GM06990 (cell line): Measurements from ENCODE around the gene LARGE1.

Experiments
- DNase-seq: peaks from one replicate; pipeline ENCODE4 v3.0.0-alpha.2; 2011; ENCODE audit not compliant: insufficient read length; ENCODE audit errors: extremely low read depth
- H3K27me3 ChIP-seq: replicated peaks from 2 replicates; pipeline ENCODE4 v1.6.0; 2011; ENCODE audit warnings: low read length; ENCODE audit not compliant: control insufficient read depth, insufficient read depth
- H3K36me3 ChIP-seq: 2 replicates; pipeline ENCODE4 v1.5.1; 2011; ENCODE audit warnings: low read length; ENCODE audit not compliant: control insufficient read depth, insufficient read depth
- H3K4me3 ChIP-seq: replicated peaks from 2 replicates; pipeline ENCODE4 v1.5.1; 2011; ENCODE audit warnings: low read depth, mild to moderate bottlenecking, control low read depth, low read length
- TF ChIP-seq, protein P1 (sequence below): IDR thresholded peaks from 2 replicates; pipeline ENCODE4 v1.5.1; 2011; ENCODE audit warnings: low read length, control low read depth, mild to moderate bottlenecking, inconsistent platforms; ENCODE audit not compliant: insufficient read depth, poor library complexity, severe bottlenecking

Gene LARGE1

DNA sequence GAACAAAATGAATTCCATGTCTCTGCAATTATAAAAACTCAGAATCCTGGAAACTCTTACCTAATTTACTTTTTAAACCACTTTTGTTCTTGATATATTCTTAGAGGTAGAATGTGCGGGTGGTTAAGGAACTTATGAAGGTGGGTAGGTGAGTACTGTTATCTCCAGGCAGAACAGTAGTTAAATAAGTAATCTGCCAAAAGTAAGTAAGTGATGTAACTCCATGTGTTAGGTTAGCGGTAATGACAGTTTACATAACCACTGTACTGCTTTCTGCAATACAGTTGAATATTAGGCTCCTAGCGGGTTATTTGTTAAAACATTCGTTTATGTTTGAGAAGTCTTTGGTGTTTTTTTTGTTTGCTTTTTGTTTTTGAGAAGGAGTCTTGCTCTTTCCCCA is 7.1 kb downstream of the LARGE1 start:
- H3K27me3 ChIP-seq: no peaks in the 10 kb centered on the region

DNA sequence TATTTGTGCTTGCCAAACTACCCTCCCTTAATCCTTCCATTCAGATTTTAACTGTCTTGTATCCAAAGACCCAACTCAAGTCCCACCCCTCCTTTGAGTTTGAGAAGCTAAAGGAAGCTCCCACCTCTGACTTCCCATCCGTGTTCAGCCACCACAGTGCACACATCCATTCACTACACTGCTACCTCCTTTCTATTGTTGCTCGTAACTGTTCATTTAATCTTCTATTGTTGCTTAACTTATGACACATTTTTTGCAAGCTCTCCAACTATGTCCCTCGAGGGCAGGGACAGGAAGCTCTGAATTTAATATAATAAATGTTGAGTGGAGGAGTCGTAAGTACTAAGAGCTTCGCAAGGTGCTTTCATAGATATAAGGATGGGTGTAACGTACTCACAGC is 10.4 kb downstream of the LARGE1 start:
- TF ChIP-seq, protein P1, sequence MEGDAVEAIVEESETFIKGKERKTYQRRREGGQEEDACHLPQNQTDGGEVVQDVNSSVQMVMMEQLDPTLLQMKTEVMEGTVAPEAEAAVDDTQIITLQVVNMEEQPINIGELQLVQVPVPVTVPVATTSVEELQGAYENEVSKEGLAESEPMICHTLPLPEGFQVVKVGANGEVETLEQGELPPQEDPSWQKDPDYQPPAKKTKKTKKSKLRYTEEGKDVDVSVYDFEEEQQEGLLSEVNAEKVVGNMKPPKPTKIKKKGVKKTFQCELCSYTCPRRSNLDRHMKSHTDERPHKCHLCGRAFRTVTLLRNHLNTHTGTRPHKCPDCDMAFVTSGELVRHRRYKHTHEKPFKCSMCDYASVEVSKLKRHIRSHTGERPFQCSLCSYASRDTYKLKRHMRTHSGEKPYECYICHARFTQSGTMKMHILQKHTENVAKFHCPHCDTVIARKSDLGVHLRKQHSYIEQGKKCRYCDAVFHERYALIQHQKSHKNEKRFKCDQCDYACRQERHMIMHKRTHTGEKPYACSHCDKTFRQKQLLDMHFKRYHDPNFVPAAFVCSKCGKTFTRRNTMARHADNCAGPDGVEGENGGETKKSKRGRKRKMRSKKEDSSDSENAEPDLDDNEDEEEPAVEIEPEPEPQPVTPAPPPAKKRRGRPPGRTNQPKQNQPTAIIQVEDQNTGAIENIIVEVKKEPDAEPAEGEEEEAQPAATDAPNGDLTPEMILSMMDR: no peak
- no peaks in the 10 kb centered on the region for H3K27me3 ChIP-seq
- H3K36me3 ChIP-seq: no peaks in the 10 kb centered on the region
- no peak overlapping the region for H3K4me3 ChIP-seq
- DNase-seq: no peak

More for the DNA sequence above, 7.1 kb downstream of the LARGE1 start:
- Histone ChIP-seq H3K4me3 (no peak overlapping the region), H3K36me3 (no peaks in the 10 kb centered on the region)
- TF ChIP-seq, protein P1: no peak
- no peak for DNase-seq

DNA sequence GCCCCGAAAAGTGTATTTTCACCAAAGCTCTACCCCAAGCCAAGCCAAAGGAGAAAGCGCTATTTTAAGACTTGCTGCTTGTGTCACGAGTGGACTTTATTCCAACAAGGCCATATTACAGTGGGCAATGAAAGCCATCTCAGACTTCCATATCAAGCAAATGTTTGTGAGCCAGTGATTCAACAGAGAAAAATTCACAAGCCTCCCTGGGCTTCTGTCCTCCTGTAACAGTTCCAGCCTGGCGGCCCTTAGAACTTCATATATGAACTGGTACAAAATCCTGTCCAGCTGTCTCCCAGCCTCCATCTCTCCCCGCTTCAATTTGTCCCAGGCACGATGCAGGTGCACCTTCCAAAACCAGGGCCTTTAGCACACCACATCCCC is 11.2 kb downstream of the LARGE1 start:
- Histone ChIP-seq H3K36me3 (no peaks in the 10 kb centered on the region), H3K4me3 (no peak overlapping the region), H3K27me3 (no peaks in the 10 kb centered on the region)
- TF ChIP-seq, protein P1: no peak
- no peak for DNase-seq

DNA sequence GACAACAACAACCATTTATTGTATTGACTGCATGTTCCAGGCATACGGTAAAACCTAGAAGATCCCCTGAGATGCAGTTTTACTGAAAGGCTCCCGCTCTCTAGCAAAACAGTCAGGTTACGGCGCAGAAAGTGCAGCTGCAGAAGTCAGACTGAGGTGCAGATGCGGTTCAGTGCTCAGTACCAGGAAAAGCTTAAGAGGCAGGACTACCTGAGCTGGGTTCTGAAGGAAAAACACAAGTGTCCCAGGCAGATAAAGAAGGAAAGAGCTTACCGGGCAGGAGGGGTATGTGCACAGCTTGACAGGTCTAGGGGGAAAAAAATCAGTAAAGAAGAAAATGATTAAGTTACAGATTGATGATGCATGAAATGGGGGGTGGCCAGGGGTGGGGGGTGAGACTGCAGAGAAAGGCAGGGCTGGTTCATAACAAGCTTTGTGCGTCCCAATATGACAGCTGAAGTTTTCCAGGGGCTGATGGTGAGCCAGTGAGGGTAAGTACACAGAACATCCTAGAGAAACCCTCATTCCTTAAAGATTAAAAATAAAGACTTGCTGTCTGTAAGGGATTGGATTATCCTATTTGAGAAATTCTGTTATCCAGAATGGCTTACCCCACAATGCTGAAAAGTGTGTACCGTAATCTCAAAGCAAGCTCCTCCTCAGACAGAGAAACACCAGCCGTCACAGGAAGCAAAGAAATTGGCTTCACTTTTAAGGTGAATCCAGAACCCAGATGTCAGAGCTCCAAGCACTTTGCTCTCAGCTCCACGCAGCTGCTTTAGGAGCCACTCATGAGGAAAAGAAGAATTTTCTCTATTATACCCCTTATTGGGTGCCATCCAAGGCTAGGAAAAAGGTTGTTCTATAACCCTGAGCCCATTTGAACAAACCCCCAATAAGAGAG is 11.9 kb downstream of the LARGE1 start:
- H3K4me3 ChIP-seq: no peak overlapping the region
- H3K36me3 ChIP-seq: no peaks in the 10 kb centered on the region

DNA sequence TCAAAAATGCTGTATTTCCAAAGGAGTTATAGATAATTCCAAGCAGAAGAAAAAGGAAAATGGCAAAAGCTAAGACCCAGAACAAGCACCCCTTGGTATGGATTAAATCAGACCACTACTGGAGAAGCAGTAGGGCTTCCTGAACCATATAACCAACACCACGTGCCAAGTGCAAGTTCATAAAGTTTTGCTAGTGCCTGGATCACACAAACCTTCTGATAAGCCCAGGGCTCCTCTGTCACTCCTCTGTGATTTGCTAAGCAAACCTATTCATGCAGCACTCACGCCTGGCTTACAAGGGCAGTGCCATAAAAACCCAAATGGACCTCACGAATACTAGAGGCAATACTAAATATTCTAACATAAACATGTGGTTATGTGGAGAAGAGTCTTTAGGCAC is 13.3 kb downstream of the LARGE1 start:
- DNase-seq: no peak
- H3K4me3 ChIP-seq: no peak overlapping the region
- H3K27me3 ChIP-seq: no peaks in the 10 kb centered on the region
- TF ChIP-seq, protein P1: no peak
- H3K36me3 ChIP-seq: no peaks in the 10 kb centered on the region

More for the DNA sequence above, 11.9 kb downstream of the LARGE1 start:
- no peak for DNase-seq
- TF ChIP-seq, protein P1: no peak
- H3K27me3 ChIP-seq: no peaks in the 10 kb centered on the region
